AG10803 (cell line): ENCODE measurements around the gene MAGI1.

Source experiments
- DNase-seq: peaks from one replicate; pipeline ENCODE4 v3.0.0; 2010; ENCODE audit warnings: low read depth
- H3K4me3 ChIP-seq: 2 replicates; pipeline ENCODE4 v1.5.1; 2011; ENCODE audit warnings: mild to moderate bottlenecking, low read length, control low read depth
- CTCF ChIP-seq: conservative IDR thresholded peaks from 2 replicates; pipeline ENCODE4 v1.5.1; 2011; ENCODE audit warnings: mild to moderate bottlenecking, low read length, control low read depth, inconsistent platforms

Gene MAGI1

DNA sequence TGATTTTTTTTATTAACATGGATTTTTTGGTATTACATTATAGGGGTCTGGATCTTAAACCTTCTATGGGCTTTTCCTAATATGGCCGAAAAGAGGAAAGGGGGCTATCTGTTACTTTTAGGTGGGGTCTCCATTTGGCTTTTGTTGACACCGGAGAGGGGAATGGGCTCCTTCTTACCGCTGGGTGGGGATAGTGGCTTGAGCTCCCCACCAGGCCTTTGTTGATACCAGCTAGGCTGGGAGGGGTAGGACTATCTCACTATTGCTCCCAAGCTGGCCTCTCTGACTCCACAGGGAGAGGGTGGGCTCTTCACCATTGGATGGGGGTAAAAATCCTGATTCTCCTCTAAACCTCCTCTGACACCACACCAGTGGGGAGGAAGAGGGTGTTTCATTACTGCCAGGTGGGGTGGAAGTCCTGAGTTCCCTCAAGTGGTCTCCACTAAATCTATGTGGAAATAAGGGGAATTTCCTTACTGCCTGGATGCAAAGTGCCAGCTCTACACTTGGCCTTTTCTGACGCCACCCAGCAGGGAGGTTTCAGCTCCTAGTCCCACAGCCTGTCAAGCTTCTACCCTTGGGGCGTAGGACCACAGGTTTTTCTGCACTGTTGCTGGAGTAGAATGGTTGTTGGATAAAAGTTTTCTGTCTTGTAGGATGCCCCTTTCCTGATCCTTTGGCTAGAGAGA, 572.3 kb downstream of the MAGI1 start:
- no peak for TF ChIP-seq CTCF

DNA sequence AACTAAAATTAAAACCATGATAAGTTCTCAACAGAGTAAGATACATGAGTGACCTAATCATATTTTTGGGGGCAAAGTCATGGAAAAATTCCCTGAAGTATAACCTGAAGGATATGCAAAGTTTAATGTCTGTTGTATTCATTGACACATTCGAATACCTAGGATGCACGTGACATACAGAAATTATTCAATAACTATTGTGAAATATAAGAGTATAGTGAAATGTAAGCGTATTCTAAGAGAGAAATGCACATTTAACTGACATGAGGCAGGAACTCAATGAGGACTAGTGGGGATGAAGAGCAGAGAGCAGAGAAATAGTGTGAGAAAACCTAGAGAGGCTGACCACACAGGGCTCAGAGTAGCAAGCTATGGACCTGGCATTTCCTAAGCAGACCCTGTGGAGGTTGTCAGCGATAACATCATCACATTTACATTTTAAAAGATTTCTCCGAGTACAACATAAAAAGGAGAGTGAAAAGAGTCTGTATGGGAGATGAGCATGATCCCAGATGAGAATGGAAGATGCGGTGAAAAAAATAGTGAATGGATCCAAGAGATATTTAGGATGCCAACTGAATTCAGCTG, 588.8 kb downstream of the MAGI1 start:
- no peak for DNase-seq
- no peak overlapping the region for H3K4me3 ChIP-seq
- no peak for TF ChIP-seq CTCF

More for the DNA sequence above, 572.3 kb downstream of the MAGI1 start:
- no peak for DNase-seq
- H3K4me3 ChIP-seq, result no peak overlapping the region

DNA sequence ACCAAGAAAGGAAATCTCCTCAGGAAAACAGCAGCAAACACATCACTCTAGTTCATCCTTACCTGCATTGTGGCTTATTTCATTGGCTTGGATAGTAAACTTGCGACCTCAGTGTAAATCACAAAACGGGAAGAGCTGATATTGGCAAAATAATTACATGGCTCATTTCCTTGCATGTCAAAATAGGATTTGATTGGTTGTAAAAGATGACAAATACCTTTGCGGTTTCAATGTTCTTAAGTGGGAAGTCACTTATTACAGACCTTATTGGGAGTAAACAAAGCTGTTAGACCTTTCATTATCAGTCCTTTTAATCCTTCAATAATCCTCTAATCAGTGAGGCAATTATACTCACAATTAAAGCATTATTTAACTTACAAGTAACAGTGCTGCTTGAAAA, 590.6 kb downstream of the MAGI1 start:
- DNase-seq, result no peak
- no peak overlapping the region for H3K4me3 ChIP-seq
- TF ChIP-seq CTCF, result no peak

- no peak for DNase-seq
- no peak for TF ChIP-seq CTCF
- no peak overlapping the region for H3K4me3 ChIP-seq
Observed at GRCh38 chr3:65445573-65446169, 593.0 kb downstream of the MAGI1 start.

GRCh38 chr3:65444447-65444815, 594.3 kb downstream of the MAGI1 start:
- TF ChIP-seq CTCF, result no peak
- no peak overlapping the region for H3K4me3 ChIP-seq
- no peak for DNase-seq

- no peak overlapping the region for H3K4me3 ChIP-seq
- DNase-seq, result no peak
- TF ChIP-seq CTCF, result no peak
Observed at GRCh38 chr3:65443739-65444446, 594.8 kb downstream of the MAGI1 start.
